HL-60/S4 (cell line): ENCODE results near the gene BRD1.

Experiments used
- in situ Hi-C: fragments of 300-500 bp; cut with MboI; formaldehyde crosslinking; loops from 2 replicates; pipeline ENCODE4 v1.14.3; 2022; ENCODE audit warnings: low sequenced_read_pairs

The BRD1 gene

DNA sequence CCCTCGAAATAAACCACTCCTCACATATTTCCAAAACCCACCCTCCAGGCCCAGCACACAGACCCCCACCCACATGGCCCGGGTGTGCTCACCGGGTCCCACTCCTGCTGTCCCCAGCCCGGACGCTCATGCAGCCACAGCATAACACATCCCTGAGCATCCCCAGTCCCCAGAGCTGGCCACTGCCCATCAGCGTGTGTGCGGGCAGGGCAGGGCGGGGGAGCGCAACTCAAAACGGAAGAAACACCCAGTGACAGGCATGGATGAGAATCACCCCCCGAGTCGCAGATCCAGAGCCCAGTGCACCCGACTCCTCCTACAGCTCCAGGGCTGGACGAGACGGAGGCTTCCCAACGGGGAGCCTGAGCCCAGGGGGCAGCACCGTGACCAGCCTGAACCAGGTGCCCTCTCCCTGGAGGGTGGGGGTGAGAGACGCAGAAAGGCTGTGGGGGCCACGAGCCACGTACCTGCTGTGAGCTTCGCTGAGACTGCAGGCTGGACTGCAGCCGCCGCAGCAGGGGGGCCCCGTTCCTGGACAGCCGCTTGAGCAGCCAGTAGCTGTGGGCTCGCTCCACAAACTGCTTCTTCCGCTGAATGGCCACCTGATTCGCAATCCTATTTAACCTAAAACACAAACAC is 23.8 kb downstream of the BRD1 start:
- in situ Hi-C loops: no loop called here

DNA sequence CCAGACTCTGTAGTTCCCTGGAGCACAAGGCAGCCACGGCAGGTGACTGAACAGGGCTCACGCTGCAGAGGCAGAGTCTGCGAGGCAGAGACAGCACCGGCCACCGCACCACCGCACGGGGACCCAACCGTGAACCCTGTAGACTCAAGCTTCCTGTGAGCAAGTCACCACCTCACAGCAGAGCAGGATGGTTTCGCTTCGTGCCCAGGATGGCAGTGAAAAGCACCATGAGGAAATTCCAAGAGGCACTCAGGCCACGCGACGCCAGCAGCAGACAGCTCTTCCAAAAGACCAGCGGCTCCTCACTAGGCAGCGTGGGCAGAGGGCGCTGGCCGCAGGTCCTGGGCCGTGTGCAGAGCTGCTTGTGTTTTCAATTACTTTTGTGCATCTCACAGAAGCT is 24.5 kb downstream of the BRD1 start:
- in situ Hi-C loops: no loop called here

DNA sequence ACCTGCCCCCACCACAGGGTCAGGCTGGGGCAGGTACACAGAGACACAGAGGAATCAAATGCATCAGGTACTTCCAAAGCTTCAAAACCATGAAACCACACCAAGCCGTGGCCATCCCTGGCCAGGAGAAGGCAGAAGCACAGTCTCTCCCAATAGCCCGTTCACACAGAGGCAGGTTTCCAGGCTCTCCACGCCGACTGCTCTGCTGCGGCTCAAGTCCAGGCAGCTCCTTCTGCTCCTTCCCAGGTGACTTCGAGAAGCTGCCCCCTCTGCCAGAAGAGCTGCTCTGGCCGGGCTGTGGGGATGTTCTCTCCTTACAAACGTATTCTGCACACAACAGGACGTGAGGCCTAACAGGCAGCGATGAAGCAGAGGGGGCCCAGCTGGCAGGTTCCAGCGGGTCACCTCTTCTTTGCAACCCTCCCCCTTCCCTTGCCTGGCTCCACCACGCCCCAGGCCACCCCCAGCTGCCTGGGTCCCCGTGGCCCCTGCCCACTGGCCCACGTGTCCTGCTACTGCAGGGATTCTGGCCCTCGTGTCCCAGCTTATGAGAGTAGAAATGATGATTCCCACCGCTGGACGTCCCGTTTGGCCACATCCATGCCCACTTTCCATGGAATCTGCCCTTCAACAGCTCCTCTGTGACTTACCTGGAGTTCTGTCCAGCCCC is 26.1 kb downstream of the BRD1 start:
- in situ Hi-C loops: no loop called here

DNA sequence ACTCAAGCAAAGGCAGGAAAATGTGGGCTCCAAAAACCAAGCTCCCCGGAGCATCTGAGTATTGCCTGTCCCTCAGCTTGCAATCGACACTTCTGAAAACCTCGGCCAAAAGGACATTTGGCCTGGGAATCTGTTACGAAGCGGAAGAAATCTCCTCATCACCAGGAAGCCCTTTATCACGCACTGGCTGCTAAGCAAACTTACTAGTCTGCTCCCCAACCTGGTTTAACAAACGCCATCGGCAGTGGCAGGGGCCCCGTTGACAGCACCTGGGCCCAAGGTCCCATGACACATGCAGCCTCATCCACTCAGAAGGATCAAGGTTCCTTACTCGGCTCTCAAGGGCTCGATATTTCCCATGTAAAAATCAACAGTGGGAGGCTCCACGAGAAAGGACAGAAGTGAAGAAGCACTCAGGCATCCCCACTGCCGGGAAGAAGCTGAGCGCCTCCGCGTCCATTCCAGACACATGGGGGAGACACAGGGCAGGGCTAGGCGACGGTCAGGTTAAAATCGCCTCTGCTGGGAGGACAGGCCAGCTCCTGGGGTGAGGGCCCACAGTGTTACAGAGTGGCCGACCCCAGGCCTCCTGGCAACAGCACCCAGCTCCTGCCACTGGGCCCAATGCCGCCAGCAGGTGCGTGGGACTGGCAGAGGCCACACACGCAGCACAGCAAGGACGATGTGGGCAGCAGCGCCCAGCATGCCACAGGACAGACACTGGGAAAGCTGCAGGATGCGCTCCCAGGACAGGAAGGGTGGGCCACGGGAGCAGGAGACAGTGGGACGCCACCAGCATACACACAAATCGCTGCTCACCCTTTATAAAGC is 27.1 kb downstream of the BRD1 start:
- in situ Hi-C loops: no loop called here

DNA sequence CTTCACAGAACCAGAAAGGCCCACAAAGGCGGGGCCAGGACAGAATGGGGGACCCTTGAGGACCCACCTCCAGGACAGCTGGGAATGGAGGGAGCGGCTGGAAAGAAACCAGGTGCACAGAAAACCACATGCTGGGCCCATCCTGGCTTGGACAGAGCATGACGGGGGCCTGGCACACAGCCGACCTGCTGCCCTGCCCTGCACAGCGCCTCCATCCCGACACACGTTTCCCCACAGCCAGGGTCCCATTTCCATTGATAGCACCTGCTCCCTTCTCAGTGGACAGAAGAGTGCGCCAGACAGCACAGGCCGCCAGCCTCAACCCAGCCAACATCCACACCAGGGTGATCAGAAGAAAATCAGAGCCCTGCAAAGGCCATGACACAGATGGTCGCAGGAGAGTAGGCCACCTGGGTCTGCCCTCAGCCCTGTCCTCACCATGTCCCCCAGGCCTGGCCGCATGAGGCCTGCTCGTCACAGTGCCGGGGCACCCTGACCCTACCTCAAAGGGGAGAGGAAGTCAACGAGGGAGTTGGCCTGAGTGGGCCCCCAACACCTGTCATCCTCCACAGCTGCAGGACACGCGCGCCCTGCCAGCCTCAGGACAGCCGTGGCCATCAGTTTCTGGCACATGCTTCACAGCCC is 28.1 kb downstream of the BRD1 start:
- in situ Hi-C loops: no loop called here

DNA sequence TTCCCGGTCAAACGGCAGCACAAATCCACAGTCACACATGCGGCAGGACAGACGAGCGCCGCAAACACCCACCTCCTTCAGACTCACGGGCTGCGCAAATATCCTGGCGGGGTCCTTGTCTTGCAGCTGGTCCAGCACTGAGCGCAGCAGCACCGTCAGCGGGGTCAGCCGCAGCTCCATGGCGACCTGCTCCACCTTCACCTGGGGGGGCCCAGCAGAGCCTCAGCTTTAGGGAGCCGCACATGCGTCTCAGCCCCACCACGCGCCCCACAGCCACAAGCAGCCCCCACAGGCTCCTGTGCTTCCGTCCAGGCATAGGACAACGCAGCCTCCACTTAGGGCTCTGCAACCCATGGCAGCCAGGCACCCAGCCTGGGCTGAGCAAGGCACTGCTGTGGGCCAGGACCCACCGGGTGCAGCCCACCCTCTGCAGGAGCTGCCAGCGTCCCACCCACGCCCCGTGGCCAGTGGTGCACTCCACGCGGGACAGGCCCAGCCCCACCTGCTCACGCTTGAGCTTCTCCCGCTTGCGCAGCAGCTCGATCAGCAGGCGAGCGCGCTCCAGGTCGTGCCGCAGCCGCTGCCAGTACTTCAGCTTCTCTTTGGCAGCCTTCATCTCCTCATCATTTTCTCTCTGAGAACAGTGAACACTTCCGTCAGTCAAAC is 29.1 kb downstream of the BRD1 start:
- in situ Hi-C loops: no loop called here

DNA sequence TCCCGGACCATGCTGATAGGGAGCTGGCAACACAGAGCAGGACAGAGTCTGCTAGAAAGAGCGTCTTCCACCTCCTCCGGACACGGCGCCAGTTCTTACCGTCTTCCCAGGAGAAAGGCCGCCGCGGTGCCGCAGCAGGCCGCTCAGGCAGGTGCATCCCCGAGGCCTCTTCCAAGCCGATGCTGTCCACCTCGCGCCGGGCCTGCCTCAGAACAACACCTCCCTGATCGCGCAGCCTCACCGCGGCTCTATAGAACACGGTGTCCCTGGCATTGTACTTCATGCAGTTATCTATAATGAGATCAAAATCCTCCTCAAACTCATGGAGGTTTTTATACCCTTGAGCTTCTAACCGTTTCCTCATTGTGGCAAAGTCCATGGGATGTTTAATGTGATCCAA is 30.0 kb downstream of the BRD1 start:
- in situ Hi-C loops: no loop called here

DNA sequence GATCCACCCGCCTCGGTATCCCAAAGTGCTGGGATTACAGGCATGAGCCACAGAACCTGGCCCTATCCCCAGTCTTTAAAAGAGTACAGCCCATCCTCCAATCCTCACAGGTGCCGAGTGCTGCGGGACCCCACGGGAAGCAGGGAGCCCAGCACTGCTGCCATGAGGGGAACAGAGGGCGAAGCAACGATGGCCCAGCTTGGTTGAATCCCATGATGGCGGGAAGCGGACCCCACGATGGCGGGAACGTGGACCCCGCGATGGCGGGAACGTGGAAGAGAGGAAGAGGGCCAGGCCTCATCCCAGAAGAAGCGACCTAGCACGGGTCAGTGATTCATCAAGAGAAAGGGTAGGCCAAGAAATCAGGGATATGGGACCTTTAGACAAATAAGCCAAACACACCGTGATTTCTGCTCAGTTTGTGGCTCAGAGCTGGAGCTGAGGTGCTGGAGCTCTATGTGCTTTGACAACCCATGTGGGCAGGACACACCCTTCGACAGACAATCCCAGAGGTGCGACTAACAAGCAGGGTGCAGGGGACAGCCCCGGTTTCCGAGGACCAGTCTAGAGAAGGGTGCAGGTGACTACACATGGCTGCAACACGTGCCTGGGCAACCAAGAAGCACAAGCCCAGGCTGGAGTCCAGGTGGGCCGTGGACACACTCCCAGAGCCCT is 30.9 kb downstream of the BRD1 start:
- in situ Hi-C loops: no loop called here

DNA sequence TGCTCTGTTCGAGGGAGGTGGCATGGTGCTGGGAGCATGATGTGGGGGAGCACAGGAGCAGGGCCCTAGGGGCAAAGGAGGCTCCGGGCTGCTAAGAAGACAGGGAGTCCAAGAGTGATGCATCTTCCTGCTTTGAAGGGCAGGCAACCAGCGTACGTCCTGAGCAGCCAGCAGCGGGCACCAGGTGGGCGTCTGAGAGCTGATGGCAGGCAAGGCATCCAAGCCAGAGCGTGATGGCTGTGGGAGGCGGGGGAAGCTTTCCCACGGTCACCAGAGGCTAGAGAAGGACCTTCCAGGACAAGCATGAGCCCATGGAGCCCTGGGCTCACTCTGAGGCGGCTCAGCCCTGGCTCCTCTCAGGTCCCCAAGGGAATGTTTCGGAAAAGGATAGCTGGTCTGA is 32.2 kb downstream of the BRD1 start:
- in situ Hi-C loops: no loop called here

DNA sequence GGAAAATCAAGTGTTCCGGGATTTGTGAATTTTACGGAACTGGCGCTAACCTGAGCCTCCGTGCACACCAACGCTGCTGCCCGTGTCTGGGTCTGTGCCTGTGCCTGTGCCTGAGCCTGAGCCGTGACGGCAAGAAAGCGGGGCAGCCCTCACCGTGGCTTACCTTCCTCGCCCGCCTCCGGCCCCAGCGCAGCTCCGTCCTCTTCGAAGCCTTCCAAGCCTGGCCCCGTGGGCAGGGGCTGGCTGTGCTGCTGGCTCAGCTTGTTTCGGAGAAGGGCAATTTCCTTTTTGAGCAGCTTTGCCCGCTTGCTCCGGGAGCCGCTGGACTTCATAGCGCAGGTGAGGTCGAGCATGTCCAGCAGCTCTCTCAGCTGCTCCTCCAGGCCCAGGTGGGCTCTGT is 33.8 kb downstream of the BRD1 start:
- in situ Hi-C loops: no loop called here

DNA sequence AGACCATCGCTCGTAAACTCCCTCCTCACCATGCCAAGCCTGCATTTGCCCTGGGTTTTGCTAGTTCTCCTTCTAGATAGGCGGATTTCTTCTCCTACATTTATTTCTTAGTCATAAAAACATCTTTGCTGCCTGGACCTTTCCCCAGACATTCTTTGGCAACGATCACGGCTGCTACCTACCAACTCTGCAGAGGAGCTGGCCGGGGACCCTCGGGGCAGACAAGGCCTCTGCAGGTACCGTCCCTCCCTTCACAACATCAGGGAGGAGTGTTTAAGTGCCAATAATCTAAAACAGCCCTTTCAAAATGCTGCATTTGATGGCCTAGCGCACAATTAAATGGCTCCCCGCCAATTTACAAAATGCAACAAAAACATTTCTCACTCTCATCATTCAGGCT is 34.4 kb downstream of the BRD1 start:
- in situ Hi-C loops: no loop called here

DNA sequence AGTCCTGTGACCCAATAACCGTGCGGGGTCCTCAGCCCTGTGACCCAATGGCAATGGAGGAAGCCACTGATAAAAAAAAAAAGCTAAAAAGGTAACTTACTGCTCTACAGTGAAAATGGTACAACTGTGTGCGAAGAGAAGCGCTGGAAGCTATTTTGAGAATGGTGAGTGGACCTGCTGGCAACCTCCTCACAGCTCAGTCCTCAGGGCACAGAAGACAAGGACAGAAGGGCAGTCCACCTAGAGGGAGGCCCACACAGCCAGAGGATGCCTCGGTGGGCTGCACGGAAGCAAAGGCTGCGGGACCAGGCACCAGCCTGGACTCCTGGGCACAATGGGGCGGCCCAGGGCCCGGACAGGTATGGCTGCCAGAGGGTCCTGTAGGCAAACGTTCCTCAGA is 35.6 kb downstream of the BRD1 start:
- in situ Hi-C loops: no loop called here

DNA sequence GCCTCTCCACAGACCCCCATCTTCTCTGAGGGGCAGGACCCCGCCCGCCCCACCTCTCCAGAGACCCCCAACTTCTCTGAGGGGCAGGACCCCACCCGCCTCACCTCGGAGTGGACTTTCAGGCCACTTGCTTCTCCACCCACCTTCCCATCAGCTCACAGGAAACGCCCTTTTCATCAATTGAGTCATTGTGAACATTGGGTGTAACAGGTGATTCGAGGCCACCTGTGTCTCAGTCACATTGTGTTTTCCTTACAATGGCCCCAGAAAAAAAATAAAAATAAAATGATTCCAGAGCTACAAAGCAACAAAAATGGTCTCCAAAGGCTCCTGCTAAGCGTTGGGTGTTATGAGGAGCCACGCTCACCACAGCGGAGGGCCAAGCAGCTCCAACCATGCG is 36.0 kb downstream of the BRD1 start:
- in situ Hi-C loops: no loop called here

DNA sequence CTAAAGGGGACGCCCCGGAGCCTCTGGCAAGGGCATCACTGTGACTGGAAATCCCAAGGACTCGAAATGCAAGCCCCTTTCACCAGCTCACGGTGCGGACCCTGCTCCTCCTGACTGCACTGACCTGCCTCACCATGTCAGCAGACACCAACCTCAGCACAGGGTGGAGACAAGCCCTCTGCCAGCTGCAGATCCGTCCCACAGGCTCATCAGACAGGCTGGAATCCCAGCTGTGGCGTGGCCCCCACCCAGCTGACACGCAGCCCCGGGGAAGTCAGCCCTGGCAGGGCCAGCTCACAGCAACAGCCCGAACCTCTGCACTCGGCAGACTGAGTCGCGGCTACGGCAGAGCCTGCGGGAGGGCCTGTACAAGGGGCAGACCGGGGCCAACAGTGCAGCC is 36.8 kb downstream of the BRD1 start:
- in situ Hi-C loops: no loop called here

DNA sequence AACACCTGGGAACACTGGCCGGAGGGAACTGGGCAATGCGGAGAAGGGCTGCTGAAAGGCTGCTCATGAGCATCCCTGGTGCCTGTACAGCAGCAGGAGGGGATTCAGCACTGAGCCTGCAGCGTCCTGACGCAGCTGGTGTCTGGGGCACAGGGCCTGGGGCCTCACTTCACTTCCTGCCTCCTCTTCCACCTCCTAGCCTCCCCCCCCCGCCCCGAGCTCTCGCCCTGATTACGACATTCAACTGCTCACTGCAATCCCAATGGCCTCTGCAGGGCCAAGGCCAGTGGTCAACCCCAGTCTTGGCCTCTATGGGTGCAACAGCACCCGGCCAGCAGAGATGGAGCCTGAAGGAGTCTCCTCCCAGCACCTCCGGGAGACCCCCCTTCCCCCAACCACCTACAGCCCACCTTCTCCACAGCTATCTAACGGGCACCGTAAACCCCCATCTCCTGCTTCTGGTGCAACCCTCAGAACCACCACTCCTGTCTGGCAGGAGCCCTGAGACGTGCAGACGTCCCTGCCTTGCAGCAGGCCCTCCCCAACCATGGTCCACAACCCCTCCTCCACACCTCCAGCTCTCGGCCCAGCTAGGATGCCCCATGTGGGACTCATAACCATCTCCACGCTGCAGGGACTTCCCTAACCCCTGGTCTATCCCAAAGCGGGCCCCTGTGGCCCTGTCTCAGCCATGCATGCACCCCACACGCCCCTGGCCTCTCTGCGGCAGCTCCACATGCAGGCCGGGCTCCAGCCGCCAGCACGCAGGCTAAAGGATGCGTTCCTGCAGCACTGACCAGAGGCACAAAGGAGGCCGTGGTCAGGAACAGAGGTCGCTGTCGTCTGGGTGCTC is 38.2 kb downstream of the BRD1 start:
- in situ Hi-C loops: no loop called here

DNA sequence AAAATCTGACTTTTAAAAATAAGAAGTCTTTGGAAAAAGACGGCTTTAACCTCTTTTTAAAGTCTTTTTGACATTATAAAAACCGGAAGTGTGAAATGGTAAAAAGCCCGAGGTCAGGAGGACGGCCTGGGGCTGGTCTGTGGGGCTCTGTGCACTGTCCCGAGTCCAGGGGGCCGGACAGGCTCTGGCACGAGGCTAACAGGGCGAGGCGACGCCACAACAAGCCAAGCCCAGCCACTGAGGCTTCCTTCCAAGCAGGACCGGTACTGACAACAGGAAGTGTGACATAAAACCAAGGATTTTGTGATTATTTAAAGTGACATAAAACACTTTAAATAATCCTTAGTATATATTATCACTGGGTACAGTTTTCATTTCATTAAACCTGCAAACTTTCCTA is 39.2 kb downstream of the BRD1 start:
- in situ Hi-C loops: no loop called here

DNA sequence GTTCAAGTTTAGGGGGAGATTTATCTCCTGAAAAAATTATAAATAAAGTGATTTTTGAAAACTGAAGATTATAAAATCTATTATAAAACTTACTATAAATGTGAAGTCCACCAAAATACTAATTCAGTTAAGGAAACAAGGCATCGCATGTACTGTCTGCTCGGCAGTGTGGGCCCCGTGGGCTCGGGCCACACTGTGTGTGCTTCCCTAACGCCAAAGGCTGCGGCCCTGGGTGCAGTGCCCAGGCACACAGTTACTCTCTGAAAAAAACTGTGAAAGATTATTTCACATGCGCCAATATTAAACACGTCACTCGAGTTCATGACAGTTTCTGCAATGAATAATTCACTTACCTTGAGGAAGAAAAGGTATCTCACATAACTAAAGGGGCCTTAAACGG is 39.8 kb downstream of the BRD1 start:
- in situ Hi-C loops: no loop called here

DNA sequence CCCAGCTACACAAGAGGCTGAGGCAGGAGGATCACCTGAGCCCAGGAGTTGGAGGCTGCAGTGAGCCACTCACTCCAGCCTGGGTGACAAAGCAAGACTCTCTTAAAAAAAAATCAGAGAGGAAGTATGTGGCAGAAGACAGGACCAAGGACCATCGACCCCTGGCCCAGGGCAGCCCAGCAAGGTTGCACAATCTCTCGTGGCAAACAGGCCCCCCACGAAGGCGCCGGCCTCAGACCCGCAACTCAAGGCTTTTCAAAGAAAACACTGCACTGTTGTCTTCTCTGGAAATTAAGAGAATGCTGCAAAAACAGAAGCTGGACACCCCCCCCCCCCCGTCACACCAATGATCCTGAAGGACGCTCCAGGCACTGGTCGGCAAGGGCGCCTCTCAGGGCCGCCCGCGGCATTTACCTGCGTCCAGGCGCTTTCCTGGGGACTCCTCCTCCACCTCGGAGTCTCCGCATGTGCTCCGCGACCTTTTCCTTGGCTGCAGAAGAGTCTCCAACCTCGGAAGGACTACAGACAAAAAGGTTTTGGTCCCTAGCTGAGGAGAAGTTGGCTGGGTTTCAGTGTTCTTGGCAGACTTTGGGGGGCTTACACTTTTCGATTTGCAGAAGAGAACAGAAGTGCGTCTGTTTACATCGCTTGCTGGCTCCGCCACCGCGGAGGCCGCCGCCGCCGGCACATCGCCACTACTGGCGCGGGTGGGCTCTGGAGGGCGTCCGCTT is 40.5 kb downstream of the BRD1 start:
- in situ Hi-C loops: no loop called here

DNA sequence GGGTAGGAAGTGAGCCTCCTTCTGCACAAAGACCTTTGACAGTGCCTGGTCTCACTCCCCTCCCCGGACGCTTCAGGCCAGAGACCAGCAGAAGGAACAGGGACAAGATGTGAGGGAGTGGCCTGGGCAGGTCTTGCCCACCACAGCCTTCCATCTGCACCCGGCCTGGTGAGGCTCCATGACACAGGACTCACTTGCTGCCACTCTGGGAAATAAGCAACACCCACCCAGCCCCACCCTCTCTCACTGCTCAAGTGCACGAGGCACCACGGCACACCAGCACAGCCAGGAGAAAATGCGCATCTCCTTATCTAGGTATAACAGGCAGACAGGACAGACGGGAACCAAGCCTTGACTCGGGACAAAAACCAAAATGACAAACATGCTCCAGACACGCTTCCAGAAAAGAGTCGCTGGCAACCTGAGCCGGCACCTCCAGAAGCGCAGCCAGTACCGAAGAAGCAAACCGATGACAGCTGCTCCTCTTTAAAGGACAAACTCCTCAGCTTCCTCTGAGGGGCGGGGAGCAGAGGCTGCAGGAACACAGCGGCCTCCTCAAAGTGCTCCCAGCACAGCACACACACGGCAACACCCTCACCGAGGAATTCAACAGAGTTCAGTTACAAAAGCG is 41.7 kb downstream of the BRD1 start:
- in situ Hi-C loops: no loop called here
